HG02981 (cell line): ENCODE results near the gene GAGE2A.
"Not testable (repeated sequence)": the region's sequence is repeated elsewhere in the genome, so short reads cannot be mapped to it uniquely, and the experiment has no call there.

ENCODE experiments used
- ATAC-seq: cut with Tn5 transposase; IDR thresholded peaks from one replicate; pipeline ENCODE4 v1.9.1; 2021; ENCODE audit warnings: mild to moderate bottlenecking, moderate library complexity; ENCODE audit not compliant: unreplicated experiment

The GAGE2A gene

GRCh38 chrX:49589196-49589595 lies at the start of gene GAGE2A:
TSS of gene GAGE2A (plus strand) at chrX:49589496. CDS start at chrX:49590651, 1,155 bp downstream.
- not testable (repeated sequence) for ATAC-seq

- ATAC-seq, result not testable (repeated sequence)
Observed at GRCh38 chrX:49541433-49541832, 47.9 kb upstream of the GAGE2A start, which contains the start of gene GAGE12D. TSS of gene GAGE12D (plus strand) at chrX:49541733. CDS start at chrX:49542888, 1,155 bp downstream.

GRCh38 chrX:49550989-49551388 lies 38.3 kb upstream of the GAGE2A start, which contains the start of gene GAGE12E:
TSS of gene GAGE12E (plus strand) at chrX:49551289. CDS start at chrX:49552444, 1,155 bp downstream.
- not testable (repeated sequence) for ATAC-seq

GRCh38 chrX:49560542-49560941 lies 28.8 kb upstream of the GAGE2A start, which contains the start of gene GAGE12F:
TSS of gene GAGE12F (plus strand) at chrX:49560842. CDS start at chrX:49561997, 1,155 bp downstream.
- not testable (repeated sequence) for ATAC-seq

GRCh38 chrX:49568728-49569127 lies 20.6 kb upstream of the GAGE2A start:
- ATAC-seq, result not testable (repeated sequence)

GRCh38 chrX:49569152-49569551 lies 20.1 kb upstream of the GAGE2A start:
- ATAC-seq, result not testable (repeated sequence)

GRCh38 chrX:49570100-49570499 lies 19.2 kb upstream of the GAGE2A start, which contains the start of gene GAGE12G:
TSS of gene GAGE12G (plus strand) at chrX:49570400. CDS start at chrX:49571555, 1,155 bp downstream.
- ATAC-seq, result not testable (repeated sequence)

- not testable (repeated sequence) for ATAC-seq
Observed at GRCh38 chrX:49579649-49580048, 9.6 kb upstream of the GAGE2A start, which contains the start of gene GAGE12H. TSS of gene GAGE12H (plus strand) at chrX:49579949. CDS start at chrX:49581104, 1,155 bp downstream.

- ATAC-seq, result not testable (repeated sequence)
Observed at GRCh38 chrX:49589769-49590478, 628 bp downstream of the GAGE2A start.

- not testable (repeated sequence) for ATAC-seq
Observed at GRCh38 chrX:49590488-49590887, 1.2 kb downstream of the GAGE2A start.

- ATAC-seq, result not testable (repeated sequence)
Observed at GRCh38 chrX:49598720-49599119, 9.4 kb downstream of the GAGE2A start, which contains the start of gene GAGE1. TSS of gene GAGE1 (plus strand) at chrX:49599020. CDS start at chrX:49600175, 1,155 bp downstream.

- no peak for ATAC-seq
Observed at GRCh38 chrX:49610718-49611310, 21.5 kb downstream of the GAGE2A start.

- ATAC-seq, result no peak
Observed at GRCh38 chrX:49618574-49618973, 29.3 kb downstream of the GAGE2A start.

GRCh38 chrX:49627086-49627777 lies 37.9 kb downstream of the GAGE2A start:
- ATAC-seq, result no peak

GRCh38 chrX:49644991-49645637 lies 55.8 kb downstream of the GAGE2A start:
- no peak for ATAC-seq
